Loucy (cell line): ENCODE measurements around the gene BRIP1.
"Not testable (repeated sequence)": the region's sequence is repeated elsewhere in the genome, so short reads cannot be mapped to it uniquely, and the experiment has no call there.

ENCODE experiments used
- EZH2phosphoT487 ChIP-seq: fragments of 200-600 bp; IDR thresholded peaks from 2 replicates; pipeline ENCODE4 v1.6.1; 2018; ENCODE audit warnings: antibody characterized with exemption, mild to moderate bottlenecking, moderate library complexity, borderline replicate concordance
- TF ChIP-seq, protein P1 (sequence below): fragments of 200-600 bp; sonication (generic); conservative IDR thresholded peaks from 2 replicates; pipeline ENCODE4 v1.5.1; 2014; ENCODE audit warnings: mild to moderate bottlenecking, antibody characterized with exemption, low read length

DNA sequence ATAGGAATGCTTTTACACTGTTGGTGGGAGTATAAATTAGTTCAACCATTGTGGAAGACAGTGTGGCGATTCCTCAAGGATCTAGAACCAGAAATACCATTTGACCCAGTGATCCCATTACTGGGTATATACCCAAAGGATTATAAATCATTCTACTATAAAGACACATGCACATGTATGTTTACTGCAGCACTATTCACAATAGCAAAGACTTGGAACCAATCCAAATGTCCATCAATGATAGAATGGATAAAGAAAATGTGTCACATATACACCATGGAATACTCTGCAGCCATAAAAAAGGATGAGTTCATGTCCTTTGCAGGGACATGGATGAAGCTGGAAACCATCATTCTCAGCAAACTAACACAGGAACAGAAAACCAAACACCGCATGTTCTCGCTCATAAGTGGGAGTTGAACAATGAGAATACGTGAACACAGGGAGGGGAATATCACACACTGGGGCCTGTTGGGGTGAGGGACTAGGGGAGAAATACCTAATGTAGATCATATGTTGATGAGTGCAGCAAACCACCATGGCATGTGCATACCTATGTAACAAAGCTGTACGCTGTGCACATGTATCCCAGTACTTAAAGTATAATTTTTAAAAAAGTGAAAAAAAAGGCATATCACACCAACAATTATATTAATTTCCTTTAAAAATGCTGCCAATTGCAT lies 196.8 kb downstream of the BRIP1 start:
- TF ChIP-seq, protein P1, sequence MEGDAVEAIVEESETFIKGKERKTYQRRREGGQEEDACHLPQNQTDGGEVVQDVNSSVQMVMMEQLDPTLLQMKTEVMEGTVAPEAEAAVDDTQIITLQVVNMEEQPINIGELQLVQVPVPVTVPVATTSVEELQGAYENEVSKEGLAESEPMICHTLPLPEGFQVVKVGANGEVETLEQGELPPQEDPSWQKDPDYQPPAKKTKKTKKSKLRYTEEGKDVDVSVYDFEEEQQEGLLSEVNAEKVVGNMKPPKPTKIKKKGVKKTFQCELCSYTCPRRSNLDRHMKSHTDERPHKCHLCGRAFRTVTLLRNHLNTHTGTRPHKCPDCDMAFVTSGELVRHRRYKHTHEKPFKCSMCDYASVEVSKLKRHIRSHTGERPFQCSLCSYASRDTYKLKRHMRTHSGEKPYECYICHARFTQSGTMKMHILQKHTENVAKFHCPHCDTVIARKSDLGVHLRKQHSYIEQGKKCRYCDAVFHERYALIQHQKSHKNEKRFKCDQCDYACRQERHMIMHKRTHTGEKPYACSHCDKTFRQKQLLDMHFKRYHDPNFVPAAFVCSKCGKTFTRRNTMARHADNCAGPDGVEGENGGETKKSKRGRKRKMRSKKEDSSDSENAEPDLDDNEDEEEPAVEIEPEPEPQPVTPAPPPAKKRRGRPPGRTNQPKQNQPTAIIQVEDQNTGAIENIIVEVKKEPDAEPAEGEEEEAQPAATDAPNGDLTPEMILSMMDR: not testable (repeated sequence)
- TF ChIP-seq EZH2phosphoT487: not testable (repeated sequence)
